ENCODE results near the gene NRL.

DNA sequence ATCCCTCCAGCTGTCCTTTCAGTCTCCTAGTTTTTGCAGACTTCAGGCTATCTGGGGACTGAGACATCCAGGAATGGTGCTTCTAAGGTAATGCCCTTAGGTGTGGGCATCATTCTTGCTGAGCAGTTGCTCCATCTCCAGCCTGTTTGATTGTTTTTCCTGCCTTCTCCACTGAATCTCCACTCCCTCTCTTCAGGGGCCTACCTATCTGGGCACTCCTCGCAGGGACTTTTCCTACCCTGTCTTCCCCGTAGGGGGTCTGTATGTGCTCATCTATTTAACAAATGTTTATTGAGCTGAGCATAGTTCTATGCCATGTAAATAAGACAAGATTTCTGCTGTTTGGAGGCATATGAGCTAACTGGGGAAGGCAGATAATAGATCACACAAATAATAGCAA, 18.2 kb upstream of the NRL start:
- no peak for TF ChIP-seq CTCF (IDR thresholded peaks at IDR 0.05)
- no peak for TF ChIP-seq POLR2A (IDR thresholded peaks at IDR 0.05)
